OCI-LY7 (cell line): Measurements from ENCODE around the gene C10orf71. TPM values are rescaled to one million over a fixed set of nuclear protein-coding genes. Genes with fewer than 3 reads are reported as not detected.

Experiments used
- BruUV-seq: library from RNA; stranded (reverse); fragments of 400-500 nt; replicated peaks from 2 replicates; lab custom pipeline; 2021; lab: Mats Ljungman, UMichigan
- CTCF ChIA-PET: fragments of 300-600 bp; sonication (Branson Sonifier 250); formaldehyde crosslinking; loops from one replicate; lab custom pipeline; 2022; ENCODE audit warnings: antibody characterized with exemption; ENCODE audit not compliant: unreplicated experiment; lab: Charles Lee
- POLR2A ChIA-PET: fragments of 300-600 bp; sonication (Branson Sonifier 250); formaldehyde crosslinking; loops from one replicate; lab custom pipeline; 2022; ENCODE audit warnings: antibody characterized with exemption; lab: Charles Lee
- DNase-seq: peaks from one replicate; pipeline ENCODE4 v3.0.0-alpha.2; 2015; ENCODE audit warnings: low spot score
- H2AFZ ChIP-seq: fragments of 200-600 bp; sonication (generic), shearing (Covaris generic); 2 replicates; pipeline ENCODE4 v1.6.1; 2014; ENCODE audit warnings: mild to moderate bottlenecking, antibody characterized with exemption, low read length, moderate library complexity
- H3K27ac ChIP-seq: fragments of 200-600 bp; sonication (generic); 2 replicates; pipeline ENCODE4 v1.5.1; 2014; ENCODE audit warnings: mixed run types, low read depth, mild to moderate bottlenecking, moderate library complexity, low read length, inconsistent platforms; ENCODE audit not compliant: poor library complexity, severe bottlenecking
- H3K36me3 ChIP-seq: fragments of 200-600 bp; sonication (generic); 2 replicates; pipeline ENCODE4 v1.6.1; 2014; ENCODE audit warnings: mild to moderate bottlenecking, antibody characterized with exemption, low read length, moderate library complexity, mixed read lengths; ENCODE audit not compliant: insufficient read depth
- H3K4me1 ChIP-seq: fragments of 200-600 bp; sonication (generic); 2 replicates; pipeline ENCODE4 v1.5.1; 2014; ENCODE audit warnings: mild to moderate bottlenecking, low read length; ENCODE audit not compliant: insufficient read depth, poor library complexity, severe bottlenecking
- H3K4me2 ChIP-seq: fragments of 200-600 bp; sonication (generic); 2 replicates; pipeline ENCODE4 v1.6.1; 2014; ENCODE audit warnings: mild to moderate bottlenecking, low read length
- H3K4me3 ChIP-seq: fragments of 200-600 bp; sonication (generic); 2 replicates; pipeline ENCODE4 v1.5.1; 2014; ENCODE audit warnings: mild to moderate bottlenecking, low read depth, low read length; ENCODE audit not compliant: poor library complexity, severe bottlenecking
- H3K79me2 ChIP-seq: fragments of 200-600 bp; sonication (generic); 2 replicates; pipeline ENCODE4 v1.6.1; 2016; ENCODE audit warnings: low read depth, mild to moderate bottlenecking, low read length, moderate library complexity, mixed read lengths; ENCODE audit not compliant: insufficient read depth
- H3K9me2 ChIP-seq: fragments of 200-600 bp; sonication (generic); 2 replicates; pipeline ENCODE4 v1.6.1; 2016; ENCODE audit warnings: mild to moderate bottlenecking, low read length, mixed read lengths; ENCODE audit not compliant: insufficient read depth
- H3K9me3 ChIP-seq: fragments of 200-600 bp; sonication (generic); 2 replicates; pipeline ENCODE4 v1.6.1; 2014; ENCODE audit warnings: mild to moderate bottlenecking, mixed run types, low read length, mixed read lengths
- H4K20me1 ChIP-seq: fragments of 200-600 bp; sonication (generic); 2 replicates; pipeline ENCODE4 v1.6.1; 2014; ENCODE audit warnings: mild to moderate bottlenecking, antibody characterized with exemption, low read length, moderate library complexity, mixed read lengths; ENCODE audit not compliant: insufficient read depth
- CTCF ChIP-seq: fragments of 200-600 bp; sonication (generic); conservative IDR thresholded peaks from 2 replicates; pipeline ENCODE4 v1.5.1; 2014; ENCODE audit warnings: mild to moderate bottlenecking, antibody characterized with exemption, low read length, moderate library complexity, mixed read lengths
- EZH2phosphoT487 ChIP-seq: fragments of 200-600 bp; sonication (generic); IDR thresholded peaks from 2 replicates; pipeline ENCODE4 v1.6.1; 2018; ENCODE audit warnings: low read depth, borderline replicate concordance, mild to moderate bottlenecking, mixed run types, antibody characterized with exemption, low read length, moderate library complexity, mixed read lengths
- intact Hi-C: fragments of 100-400 bp; cut with micrococcal nuclease; formaldehyde crosslinking; loops from one replicate; pipeline ENCODE4 v1.10.0; 2022; ENCODE audit not compliant: unreplicated experiment
- total RNA-seq, 2 experiments: library from RNA; depleted of rRNA in 1 of 2; stranded (reverse); fragments of >200 nt in 1 of 2; shearing (Covaris generic) in 1 of 2; gene quantifications; 2 replicates each; pipeline ENCODE4 v1.2.3, GENCODE V29; 2014 to 2022

The C10orf71 gene
- total RNA-seq, 2 experiments from 2014 or later: 0.06 to 0.08 TPM

GRCh38 chr10:49285232-49285631 is 13.7 kb upstream of the C10orf71 start:
- Histone ChIP-seq H3K9me2 (no peaks in the 10 kb centered on the region), H4K20me1 (no peaks in the 10 kb centered on the region), H3K9me3 (no peaks in the 10 kb centered on the region), H3K27ac (no peak overlapping the region), H3K4me1 (no peaks in the 10 kb centered on the region), H3K4me2 (no peak overlapping the region), H3K4me3 (no peak overlapping the region), H2AFZ (no peak overlapping the region), H3K36me3 (no peaks in the 10 kb centered on the region), H3K79me2 (no peaks in the 10 kb centered on the region)
- DNase-seq: no peak
- POLR2A ChIA-PET: no interaction called here
- TF ChIP-seq EZH2phosphoT487: no peak
- intact Hi-C loops: no loop called here
- CTCF ChIA-PET: interaction anchor here (0.6 kb wide), 1 partner anchor 285 kb away, joined by 4 read pairs; no protein-coding TSS in a partner anchor
- BruUV-seq: no TSS peak

- POLR2A ChIA-PET: no interaction called here
- H3K79me2 ChIP-seq: no peaks in the 10 kb centered on the region
- no peaks in the 10 kb centered on the region for H3K36me3 ChIP-seq
- intact Hi-C loops: no loop called here
- CTCF ChIA-PET: no interaction called here
- no peak overlapping the region for H3K4me3 ChIP-seq
- H4K20me1 ChIP-seq: no peaks in the 10 kb centered on the region
- no peaks in the 10 kb centered on the region for H3K9me2 ChIP-seq
- TF ChIP-seq CTCF: no peak
- TF ChIP-seq EZH2phosphoT487: no peak
- no peak for DNase-seq
- no peaks in the 10 kb centered on the region for H3K9me3 ChIP-seq
- H3K4me1 ChIP-seq: no peaks in the 10 kb centered on the region
- H2AFZ ChIP-seq: no peak overlapping the region
- no TSS peak for BruUV-seq
- no peak overlapping the region for H3K27ac ChIP-seq
- H3K4me2 ChIP-seq: no peak overlapping the region
These were observed 12.3 kb upstream of the C10orf71 start for GRCh38 chr10:49286686-49287085.

- no peaks in the 10 kb centered on the region for H3K9me2 ChIP-seq
- H2AFZ ChIP-seq: no peak overlapping the region
- no TSS peak for BruUV-seq
- H3K36me3 ChIP-seq: no peaks in the 10 kb centered on the region
- no peaks in the 10 kb centered on the region for H3K79me2 ChIP-seq
- H4K20me1 ChIP-seq: no peaks in the 10 kb centered on the region
- ChIA-PET CTCF (no interaction called here), POLR2A (interaction anchor here (0.7 to 0.9 kb wide), 2 partner anchors 20 to 40 kb away, joined by 3 read pairs; no protein-coding TSS in a partner anchor)
- no peaks in the 10 kb centered on the region for H3K9me3 ChIP-seq
- TF ChIP-seq EZH2phosphoT487 (no peak), CTCF (no peak)
- DNase-seq: no peak
- no peak overlapping the region for H3K4me2 ChIP-seq
- no peak overlapping the region for H3K27ac ChIP-seq
- H3K4me1 ChIP-seq: no peaks in the 10 kb centered on the region
- H3K4me3 ChIP-seq: no peak overlapping the region
- intact Hi-C loops: no loop called here
These were observed 11.2 kb upstream of the C10orf71 start for GRCh38 chr10:49287689-49288340.
